Activated B cell treated with CpG ODN at 0.5 μM for 24 hours (primary cell): Measurements from ENCODE around the gene KRT14. TPM values are rescaled to one million over a fixed set of nuclear protein-coding genes. Genes with fewer than 3 reads are reported as not detected.

Source experiments
- ATAC-seq: fragments of 200-7000 bp; cut with Tn5 transposase; one replicate; pipeline ENCODE4 v1.10.0; 2021; ENCODE audit warnings: low read depth, mild to moderate bottlenecking, moderate library complexity
- CTCF ChIA-PET: fragments of 350-600 bp; sonication (Branson Sonifier 250); formaldehyde crosslinking; loops from one replicate; lab custom pipeline; 2021; ENCODE audit warnings: antibody characterized with exemption; lab: Charles Lee
- POLR2A ChIA-PET: fragments of 350-600 bp; sonication (Branson Sonifier 250); formaldehyde crosslinking; loops from one replicate; lab custom pipeline; 2021; ENCODE audit warnings: antibody characterized with exemption; lab: Charles Lee
- DNase-seq: peaks from one replicate; pipeline ENCODE4 v3.0.0; 2022
- H3K27ac Mint-ChIP-seq: one replicate; pipeline ENCODE4 v1.8.0; 2020; ENCODE audit warnings: mixed read lengths
- H3K27me3 Mint-ChIP-seq: one replicate; pipeline ENCODE4 v1.8.0; 2021; ENCODE audit warnings: mixed read lengths
- H3K36me3 Mint-ChIP-seq: one replicate; pipeline ENCODE4 v1.8.0; 2021; ENCODE audit warnings: low read depth, mixed read lengths
- H3K4me1 Mint-ChIP-seq: one replicate; pipeline ENCODE4 v1.8.0; 2021; ENCODE audit warnings: mixed read lengths
- H3K4me3 Mint-ChIP-seq: one replicate; pipeline ENCODE4 v1.8.0; 2020; ENCODE audit warnings: mild to moderate bottlenecking, mixed read lengths
- H3K9me3 Mint-ChIP-seq: one replicate; pipeline ENCODE4 v1.8.0; 2020; ENCODE audit warnings: mixed read lengths
- intact Hi-C: fragments of 100-400 bp; cut with micrococcal nuclease; formaldehyde crosslinking; loops from one replicate; pipeline ENCODE4 v1.15.1; 2024
- total RNA-seq: library from RNA; stranded (reverse); gene quantifications from 2 replicates; pipeline ENCODE4 v1.2.3, GENCODE V29; 2022
- TF ChIP-seq, protein P1 (sequence below): fragments of 200-600 bp; IDR thresholded peaks from one replicate; pipeline ENCODE4 v1.8.0; 2022; ENCODE audit warnings: antibody characterized with exemption, mild to moderate bottlenecking

Gene KRT14
- total RNA-seq, 1 donor from 2014 or later, result not detected

DNA sequence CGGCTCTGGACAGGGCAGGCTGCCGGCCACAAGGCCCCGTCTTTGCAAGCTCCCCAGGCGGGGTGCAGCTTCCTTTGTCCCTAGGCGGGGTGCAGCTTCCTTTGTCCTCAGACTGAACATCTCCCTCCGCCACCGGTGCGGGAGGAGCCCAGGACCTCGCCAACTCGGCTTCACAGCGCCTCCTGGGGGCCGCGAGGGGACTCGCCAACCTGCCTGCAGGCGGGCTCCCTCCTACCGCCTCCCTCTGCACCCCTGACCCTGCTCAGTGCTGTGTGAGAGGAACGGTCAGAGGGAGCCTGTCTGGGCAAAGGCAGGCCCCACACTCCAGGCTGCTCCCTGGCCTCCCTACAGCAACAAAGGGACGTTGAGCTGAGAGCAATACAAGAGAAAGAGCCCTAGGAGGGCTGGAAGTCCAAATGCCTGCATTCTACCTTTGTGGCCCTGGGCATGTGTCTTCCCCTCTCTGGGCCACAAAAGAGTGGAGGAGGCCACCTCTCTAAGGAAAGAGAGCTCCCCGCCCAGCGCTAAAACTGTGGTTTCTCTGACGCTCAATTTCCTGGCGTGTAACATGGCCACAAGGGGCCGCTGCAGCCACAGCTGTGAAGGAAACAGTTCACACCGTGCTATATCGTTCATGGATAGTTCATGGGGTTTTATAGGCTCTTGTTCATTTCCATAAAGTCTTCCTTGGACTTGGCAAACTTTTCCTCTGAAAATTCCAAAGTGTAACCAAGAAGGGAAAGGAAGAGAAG lies 37.7 kb downstream of the KRT14 start:
- peak overlapping the region; percentile 44 for H3K4me3 Mint-ChIP-seq
- peak; percentile 87 for ATAC-seq
- peaks cover 7% of the 10 kb centered on the region for H3K9me3 Mint-ChIP-seq
- no peak overlapping the region for H3K27ac Mint-ChIP-seq
- intact Hi-C loops, result loop anchor here (1.0 to 5.0 kb wide), 5 partner anchors 99 to 932 kb away; no protein-coding TSS in a partner anchor
- peak; percentile 50 for DNase-seq
- TF ChIP-seq, protein P1, sequence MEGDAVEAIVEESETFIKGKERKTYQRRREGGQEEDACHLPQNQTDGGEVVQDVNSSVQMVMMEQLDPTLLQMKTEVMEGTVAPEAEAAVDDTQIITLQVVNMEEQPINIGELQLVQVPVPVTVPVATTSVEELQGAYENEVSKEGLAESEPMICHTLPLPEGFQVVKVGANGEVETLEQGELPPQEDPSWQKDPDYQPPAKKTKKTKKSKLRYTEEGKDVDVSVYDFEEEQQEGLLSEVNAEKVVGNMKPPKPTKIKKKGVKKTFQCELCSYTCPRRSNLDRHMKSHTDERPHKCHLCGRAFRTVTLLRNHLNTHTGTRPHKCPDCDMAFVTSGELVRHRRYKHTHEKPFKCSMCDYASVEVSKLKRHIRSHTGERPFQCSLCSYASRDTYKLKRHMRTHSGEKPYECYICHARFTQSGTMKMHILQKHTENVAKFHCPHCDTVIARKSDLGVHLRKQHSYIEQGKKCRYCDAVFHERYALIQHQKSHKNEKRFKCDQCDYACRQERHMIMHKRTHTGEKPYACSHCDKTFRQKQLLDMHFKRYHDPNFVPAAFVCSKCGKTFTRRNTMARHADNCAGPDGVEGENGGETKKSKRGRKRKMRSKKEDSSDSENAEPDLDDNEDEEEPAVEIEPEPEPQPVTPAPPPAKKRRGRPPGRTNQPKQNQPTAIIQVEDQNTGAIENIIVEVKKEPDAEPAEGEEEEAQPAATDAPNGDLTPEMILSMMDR, result no peak
- POLR2A ChIA-PET, result interaction anchor here (0.7 to 1.5 kb wide), 3 partner anchors 16 to 114 kb away, joined by 3 to 6 read pairs (median 6); no protein-coding TSS in a partner anchor
- peaks cover 3% of the 10 kb centered on the region for H3K36me3 Mint-ChIP-seq
- CTCF ChIA-PET, result interaction anchor here (0.6 to 5.2 kb wide), 29 partner anchors 10 to 1002 kb away, joined by 3 to 52 read pairs (median 4); partner anchors contain the start of genes KRT15, KRT19 and KRT9
- H3K27me3 Mint-ChIP-seq, result peaks cover 39% of the 10 kb centered on the region
- peaks cover 8% of the 10 kb centered on the region for H3K4me1 Mint-ChIP-seq

DNA sequence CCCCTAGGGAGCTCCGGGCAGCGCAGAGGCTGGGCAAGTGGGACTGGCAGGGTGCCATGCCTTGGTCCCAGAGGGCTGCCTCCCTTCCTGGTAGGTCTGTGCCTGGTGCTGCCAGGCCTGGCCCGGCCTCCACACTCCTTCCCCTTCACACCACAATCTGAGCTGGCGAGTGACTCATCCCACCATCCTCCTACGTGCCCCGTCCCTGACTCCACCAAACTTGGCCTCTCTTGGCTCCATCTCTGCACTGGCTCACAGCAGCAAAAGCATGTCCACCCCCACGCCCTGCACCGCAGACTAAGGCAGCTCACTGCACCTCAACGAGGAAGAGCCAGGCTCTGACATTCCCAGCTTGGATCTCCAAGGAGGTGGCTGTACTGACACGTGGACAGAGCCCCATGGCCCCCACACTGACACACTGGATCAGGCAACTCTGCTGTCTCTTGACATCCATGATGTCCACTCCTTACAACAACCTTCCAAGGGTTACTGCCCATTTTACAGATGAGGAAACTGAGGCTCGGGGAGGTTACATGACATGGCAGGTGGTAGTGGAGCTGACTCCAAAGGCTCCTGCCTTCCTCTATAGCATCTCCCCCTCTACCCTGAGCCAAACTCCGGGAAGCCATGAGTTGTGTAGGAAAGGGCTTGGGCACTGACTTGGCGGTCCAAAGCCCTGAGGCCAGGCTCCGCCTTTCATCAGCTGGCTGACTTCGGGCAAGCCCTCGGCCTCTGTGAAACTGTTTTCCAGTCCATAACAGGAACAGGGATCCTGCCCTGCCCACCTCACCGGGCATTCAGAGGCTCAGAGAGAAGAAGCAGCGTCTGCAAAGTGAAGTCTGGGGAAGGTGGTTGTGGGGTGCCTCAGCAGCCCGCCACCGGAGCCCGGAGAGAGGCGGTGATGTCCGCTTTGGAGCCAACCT lies 38.5 kb downstream of the KRT14 start:
- no peak for ATAC-seq
- CTCF ChIA-PET, result interaction anchor here (0.9 to 5.2 kb wide), 16 partner anchors 11 to 1001 kb away, joined by 3 to 52 read pairs (median 8); partner anchors contain the start of gene KRT15
- H3K27ac Mint-ChIP-seq, result no peak overlapping the region
- TF ChIP-seq, protein P1, result no peak
- intact Hi-C loops, result loop anchor here (2.0 to 5.0 kb wide), 2 partner anchors 691 to 931 kb away; no protein-coding TSS in a partner anchor
- peaks cover 34% of the 10 kb centered on the region for H3K27me3 Mint-ChIP-seq
- peaks cover 8% of the 10 kb centered on the region for H3K4me1 Mint-ChIP-seq
- H3K4me3 Mint-ChIP-seq, result no peak overlapping the region
- POLR2A ChIA-PET, result interaction anchor here (1.0 to 1.5 kb wide), 2 partner anchors 100 to 115 kb away, joined by 6 read pairs; no protein-coding TSS in a partner anchor
- peaks cover 3% of the 10 kb centered on the region for H3K36me3 Mint-ChIP-seq
- no peak for DNase-seq
- peaks cover 7% of the 10 kb centered on the region for H3K9me3 Mint-ChIP-seq

DNA sequence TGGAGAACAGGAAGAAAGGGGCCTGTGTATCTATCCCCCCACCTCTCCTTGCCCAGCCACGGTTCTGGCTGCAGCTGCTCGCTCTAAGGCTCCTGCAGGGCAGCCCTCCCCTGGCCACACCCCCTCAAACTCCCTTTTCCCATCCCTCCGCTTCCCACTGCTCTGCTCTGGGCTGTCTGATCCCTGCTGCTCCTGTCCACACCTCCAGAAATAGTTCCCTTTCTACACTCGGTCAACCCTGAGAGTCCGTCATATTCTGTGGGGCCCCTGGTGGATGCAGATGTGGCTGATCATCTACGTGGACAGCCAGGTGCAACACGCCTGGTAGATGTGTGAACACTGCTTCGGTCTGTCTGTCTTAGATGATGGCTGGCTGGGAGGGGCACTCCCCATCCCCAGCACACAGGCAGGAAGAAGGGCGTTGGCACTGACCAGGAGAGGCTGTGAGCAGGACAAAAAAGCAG lies 39.3 kb downstream of the KRT14 start:
- ChIA-PET CTCF (interaction anchor here (1.3 to 5.2 kb wide), 3 partner anchors 101 to 690 kb away, joined by 3 to 52 read pairs (median 29); no protein-coding TSS in a partner anchor), POLR2A (no interaction called here)
- ATAC-seq, result no peak
- Mint-ChIP-seq H3K4me1 (peaks cover 8% of the 10 kb centered on the region), H3K27ac (no peak overlapping the region), H3K9me3 (peaks cover 7% of the 10 kb centered on the region), H3K27me3 (peaks cover 28% of the 10 kb centered on the region), H3K36me3 (peaks cover 3% of the 10 kb centered on the region), H3K4me3 (no peak overlapping the region)
- TF ChIP-seq, protein P1, result no peak
- no peak for DNase-seq
- intact Hi-C loops, result loop anchor here (5.0 kb wide), 1 partner anchor 930 kb away; no protein-coding TSS in a partner anchor

DNA sequence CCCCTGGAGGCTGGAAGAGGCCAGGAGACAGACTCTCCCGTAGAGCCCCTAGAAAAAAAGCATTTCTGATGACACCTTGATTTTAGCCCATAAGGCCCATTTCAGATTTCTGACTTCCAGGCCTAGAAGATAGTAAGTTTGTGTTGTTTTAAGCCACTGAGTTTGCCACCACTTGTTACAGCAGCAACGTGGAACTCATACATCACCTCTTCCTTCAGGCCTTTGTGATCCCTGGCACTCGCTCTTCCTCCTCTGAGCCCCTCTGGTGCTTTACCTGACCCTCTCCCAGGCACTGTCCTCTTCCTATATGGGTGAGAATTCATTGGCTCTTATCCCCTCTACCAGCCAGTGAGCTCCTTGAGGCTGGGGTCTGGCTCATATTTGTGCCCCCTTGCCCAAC lies 39.9 kb downstream of the KRT14 start:
- peaks cover 31% of the 10 kb centered on the region for H3K27me3 Mint-ChIP-seq
- ATAC-seq (no peak), DNase-seq (no peak)
- H3K4me1 Mint-ChIP-seq, result peaks cover 8% of the 10 kb centered on the region
- ChIA-PET CTCF (no interaction called here), POLR2A (no interaction called here)
- H3K36me3 Mint-ChIP-seq, result peaks cover 3% of the 10 kb centered on the region
- TF ChIP-seq, protein P1, result no peak
- no peak overlapping the region for H3K27ac Mint-ChIP-seq
- H3K4me3 Mint-ChIP-seq, result no peak overlapping the region
- intact Hi-C loops, result loop anchor here (5.0 kb wide), 1 partner anchor 930 kb away; no protein-coding TSS in a partner anchor
- H3K9me3 Mint-ChIP-seq, result peaks cover 7% of the 10 kb centered on the region
